SK-N-SH treated with all-trans-retinoic acid at 6 μM for 48 hours (cell line): ENCODE data around the gene TUBGCP5.

Source experiments
- TSHZ2 ChIP-seq: fragments of 250-450 bp; sonication (Bioruptor Pico); IDR thresholded peaks from 2 replicates; pipeline ENCODE4 v1.5.0; 2020; ENCODE audit warnings: mild to moderate bottlenecking, moderate library complexity
- ZNF8 ChIP-seq: fragments of 450-650 bp; formaldehyde crosslinking; IDR thresholded peaks from 2 replicates; pipeline ENCODE4 v1.5.0; 2020; ENCODE audit warnings: mild to moderate bottlenecking, moderate library complexity

GRCh38 chr15:23074684-23075083, 35.3 kb upstream of the TUBGCP5 start:
- TF ChIP-seq ZNF8, result no peak
- no peak for TF ChIP-seq TSHZ2 (CRISPR knock-in tag)
